GM19099 (cell line): ENCODE results near the gene DISC1.

Source experiments
- POLR2A ChIP-seq: IDR thresholded peaks from 3 replicates; pipeline ENCODE4 v1.6.1; 2011; ENCODE audit warnings: low read depth; ENCODE audit not compliant: insufficient read length; ENCODE audit errors: extremely low read depth

The DISC1 gene

DNA sequence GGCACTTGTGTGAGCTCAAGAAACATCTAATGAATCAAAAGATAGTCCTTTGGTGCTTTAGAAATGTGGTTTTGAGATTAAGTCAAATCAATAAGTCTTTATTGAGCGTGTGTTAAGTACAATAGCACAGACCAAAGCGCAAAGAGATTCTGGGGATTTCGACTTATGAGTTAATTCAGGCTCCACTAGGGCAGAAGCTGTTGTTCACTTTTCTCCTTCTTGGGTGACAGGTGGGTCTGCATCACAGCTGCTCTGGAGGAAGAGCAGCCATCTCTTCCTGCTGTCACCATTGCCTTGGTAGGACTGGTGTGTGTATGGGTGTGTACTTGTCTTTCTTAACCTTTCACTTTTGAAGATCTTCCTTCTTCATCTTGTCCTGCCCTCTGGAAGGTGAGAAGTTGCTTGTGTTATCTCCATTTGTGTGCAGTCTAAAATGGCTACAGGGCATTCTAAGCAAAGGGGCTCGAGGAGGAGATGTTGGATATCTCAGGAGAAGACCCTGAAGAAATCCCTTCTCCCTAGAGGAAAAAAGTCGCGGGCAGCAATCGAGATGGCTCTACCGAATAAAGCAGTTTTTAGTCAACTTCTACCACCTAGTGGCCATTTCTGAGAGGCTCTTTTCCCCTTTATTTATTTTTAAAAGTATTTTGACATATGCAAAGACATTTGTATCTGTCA, 22.9 kb upstream of the DISC1 start:
- TF ChIP-seq POLR2A: no peak

DNA sequence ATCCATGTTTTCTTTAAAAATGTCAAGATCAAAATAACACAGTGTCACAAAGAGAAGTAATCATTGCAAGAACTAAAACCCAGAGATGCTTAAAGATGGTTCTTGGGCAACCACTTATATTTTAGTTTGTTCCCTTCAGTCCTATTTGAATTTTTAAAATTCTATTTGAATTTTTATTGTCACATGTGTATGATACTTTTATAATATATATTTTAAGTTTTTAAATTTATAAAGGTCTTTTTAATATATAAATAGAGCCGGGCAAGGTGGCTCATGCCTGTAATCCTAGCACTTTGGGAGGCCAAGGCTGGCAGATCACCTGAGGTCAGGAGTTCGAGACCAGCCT, 22.3 kb upstream of the DISC1 start:
- TF ChIP-seq POLR2A: no peak

DNA sequence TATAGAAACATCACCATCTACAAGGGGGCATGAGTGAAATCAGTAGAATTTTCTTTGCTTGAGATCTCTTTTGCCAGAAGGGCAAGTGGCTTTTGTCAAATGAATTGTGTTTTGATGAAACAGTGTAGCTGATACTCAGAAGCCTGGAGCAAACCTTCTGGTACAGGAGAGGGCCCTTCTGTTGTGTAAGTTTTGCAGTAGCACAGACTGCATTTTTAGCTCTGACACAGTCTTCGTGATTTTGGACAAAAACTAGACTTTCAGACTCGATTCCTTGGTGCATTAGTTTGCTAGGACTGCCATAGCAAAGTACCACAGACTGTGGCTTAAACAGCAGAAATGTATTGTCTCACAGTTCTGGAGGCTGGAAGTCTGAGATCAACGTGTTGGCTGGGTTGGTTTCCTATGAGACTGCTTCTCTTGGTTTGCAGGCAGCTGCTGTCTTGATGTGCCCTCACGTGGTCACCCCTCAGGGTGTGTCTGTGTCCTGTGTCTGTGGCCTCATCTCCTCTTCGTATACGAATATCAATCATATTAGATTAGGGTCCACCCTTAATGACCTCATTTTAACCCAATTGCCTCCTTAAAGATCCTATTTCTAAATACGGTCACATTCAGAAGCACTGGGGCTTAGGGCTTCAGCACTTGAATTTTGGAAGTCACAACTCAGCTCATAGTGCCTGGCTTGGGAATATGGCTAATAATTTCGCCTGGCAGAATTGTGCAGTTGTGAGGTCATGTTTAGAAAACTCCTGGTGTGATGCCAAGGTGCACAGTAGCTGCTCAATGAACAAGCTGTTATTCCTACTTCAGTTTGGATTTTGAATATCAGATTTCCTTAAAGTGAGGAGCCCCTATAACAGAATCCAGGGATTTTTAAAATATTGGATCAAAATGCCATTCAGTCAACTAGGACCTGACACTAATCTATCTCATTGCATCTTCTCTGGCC, 21.2 kb upstream of the DISC1 start:
- TF ChIP-seq POLR2A: no peak

DNA sequence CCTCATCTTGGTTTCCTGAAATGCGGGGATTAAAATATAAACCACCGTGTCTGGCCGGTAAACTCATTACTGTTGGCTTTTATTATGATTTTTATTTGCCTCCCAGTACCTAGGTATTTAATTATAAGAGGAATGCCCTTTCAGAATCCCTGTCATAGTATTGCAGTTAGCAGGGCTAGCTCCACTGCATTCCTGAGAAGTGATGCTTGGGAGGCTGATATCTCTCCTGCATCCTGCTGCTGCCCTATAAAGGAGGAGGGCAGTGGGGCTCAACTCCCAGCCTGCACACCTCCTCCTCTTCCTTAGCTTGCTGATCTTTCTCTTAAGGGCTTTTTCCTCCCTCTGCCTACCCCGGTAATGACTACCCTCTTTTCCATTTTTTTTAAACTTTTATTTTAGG, 19.9 kb upstream of the DISC1 start:
- TF ChIP-seq POLR2A: no peak

DNA sequence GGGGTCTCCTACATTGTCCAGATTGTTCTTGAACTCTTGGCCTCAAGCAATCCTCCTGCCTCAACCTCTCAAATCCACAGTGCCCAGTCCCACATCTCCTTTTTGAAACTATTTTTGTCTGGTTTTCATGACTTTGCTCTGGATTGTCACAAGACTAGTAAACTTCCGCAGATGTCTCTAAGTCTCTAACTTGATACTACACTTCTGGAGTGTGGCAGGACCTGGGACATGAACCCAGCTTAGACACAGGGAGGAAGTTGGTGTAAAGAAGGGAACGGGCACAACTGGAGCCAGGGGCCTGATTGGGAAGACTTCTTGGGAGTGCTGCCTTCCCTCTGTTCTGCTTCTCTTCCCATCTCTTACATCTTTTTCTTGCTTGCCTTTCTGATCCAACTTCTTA, 16.2 kb upstream of the DISC1 start:
- no peak for TF ChIP-seq POLR2A

DNA sequence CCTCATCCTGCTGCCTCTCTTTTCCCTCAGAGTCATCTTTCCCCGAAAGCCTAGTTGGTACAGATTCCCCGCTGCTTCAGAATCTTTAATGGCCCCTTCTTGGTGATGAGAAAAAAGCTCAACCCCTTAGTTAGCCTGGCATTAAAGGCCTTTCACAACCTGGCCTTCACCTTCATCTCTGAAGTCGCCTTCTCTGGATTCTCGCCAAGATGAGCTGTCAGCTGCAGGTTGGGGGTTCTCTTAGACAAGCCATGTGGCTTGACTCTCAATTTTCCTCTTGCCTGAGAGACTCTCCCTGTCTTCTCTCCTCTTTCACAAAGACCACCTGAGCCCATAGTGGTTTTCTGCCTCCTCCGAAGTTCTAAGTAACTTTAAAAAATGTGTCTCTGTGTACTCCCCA, 15.5 kb upstream of the DISC1 start:
- TF ChIP-seq POLR2A: no peak

DNA sequence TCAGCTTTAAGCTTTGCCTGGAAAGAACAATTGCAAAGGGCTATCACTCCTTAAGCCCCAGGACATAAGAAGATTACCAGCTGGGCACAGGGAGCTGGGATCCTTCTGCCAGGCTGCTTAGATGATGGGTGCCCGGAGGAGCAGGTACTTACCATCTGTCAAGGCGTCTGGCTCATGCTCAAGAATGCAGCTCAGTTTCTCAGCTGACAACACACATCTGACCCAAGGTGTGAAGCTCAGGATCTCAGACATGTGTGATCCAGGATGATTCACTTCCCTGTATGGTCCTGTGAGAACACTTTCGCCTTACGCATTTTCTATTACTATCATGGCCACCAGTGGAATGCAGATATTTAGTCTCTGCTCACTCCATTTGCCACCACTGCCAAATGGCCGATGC, 14.7 kb upstream of the DISC1 start:
- TF ChIP-seq POLR2A: no peak

DNA sequence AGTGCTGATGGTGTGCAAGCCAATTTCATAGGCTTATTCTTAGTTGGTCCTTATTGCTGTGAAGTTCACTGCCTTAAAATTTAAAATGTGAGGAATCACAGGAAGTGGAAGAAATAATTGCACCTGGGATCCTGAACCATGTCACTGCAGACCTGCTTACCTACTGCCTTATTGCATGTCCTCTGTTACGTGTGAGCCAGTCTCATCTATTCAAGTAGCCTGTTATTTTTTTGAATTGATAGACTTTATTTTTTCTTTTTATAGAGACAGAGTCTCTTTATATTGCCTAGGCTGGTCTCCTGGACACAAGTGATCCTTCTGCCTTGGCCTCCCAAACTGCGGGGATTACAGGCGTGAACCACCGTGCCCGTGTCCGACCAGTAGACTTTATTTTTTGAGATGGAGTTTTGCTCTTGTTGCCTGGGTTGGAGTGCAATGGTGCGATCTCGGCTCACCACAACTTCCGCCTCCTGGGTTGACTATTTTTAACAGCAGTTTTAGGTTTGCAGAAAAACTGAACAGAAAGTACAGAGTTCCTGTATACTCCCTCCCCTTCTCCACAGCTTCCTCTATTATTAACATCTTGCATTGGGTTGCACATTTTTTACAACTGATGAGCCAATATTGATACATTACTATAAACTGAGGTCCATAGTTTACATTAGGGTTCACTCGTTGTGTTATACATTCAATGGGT, 14.0 kb upstream of the DISC1 start:
- no peak for TF ChIP-seq POLR2A

DNA sequence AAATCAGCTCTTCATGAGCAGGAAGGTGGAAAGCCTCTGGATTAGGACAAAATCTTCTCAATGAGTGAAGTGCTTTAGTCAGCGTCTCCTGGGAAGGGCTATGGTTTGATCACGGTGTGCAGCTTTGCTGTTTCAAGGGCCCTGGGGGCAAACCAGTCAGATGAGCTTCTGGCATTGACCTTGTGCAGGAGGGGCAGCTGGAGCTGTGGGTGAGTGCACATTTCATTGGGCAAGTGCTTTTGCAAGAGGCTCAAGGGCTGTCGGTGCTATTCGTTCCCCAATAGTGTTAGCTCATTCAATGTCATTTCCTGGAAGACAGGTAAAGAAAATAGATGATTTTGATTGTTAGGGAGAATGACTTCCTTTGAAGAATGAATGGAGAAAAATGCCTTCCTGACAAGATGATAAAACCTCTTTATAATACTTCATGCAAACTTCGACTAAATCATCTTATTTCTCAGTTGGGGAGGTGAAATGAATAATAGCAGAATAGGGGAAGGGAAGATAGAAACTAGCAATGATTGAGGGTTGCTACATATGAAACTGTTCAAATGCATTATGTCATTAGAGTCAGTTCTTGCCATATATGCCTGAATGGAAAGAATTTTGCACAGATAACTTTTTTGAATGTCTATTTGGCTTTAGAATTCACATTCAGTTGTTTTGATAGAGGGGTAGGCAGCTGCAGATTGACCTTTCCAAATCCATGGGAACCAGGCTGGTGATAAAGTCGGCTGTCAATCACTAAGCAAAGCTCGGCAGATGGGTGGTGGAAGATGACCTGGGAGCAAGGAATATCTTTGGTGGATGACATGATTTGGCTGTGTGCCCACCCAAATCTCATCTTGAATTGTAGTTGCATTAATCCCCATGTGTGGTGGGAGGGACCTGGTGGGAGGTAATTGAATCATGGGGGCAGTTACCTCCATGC, 12.9 kb upstream of the DISC1 start:
- no peak for TF ChIP-seq POLR2A

DNA sequence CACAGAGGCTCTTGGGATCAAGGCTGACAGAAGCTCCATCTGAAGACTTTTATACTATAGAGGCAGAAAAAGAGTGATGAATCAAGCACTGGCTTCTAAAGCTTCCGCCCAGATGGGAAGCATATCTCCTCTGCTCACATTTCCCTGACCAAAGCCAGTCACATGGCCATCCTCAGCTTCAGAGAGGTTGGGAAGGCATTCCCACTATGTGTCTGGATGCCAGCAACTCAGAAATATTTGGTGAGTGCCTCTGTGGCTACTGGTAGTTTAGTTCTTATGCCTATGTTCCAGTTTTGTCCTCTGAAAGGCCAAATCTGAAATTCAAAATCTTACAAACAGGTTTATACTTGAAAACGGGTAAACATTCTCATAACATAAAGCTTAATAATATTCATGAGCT, 9.9 kb upstream of the DISC1 start:
- no peak for TF ChIP-seq POLR2A

DNA sequence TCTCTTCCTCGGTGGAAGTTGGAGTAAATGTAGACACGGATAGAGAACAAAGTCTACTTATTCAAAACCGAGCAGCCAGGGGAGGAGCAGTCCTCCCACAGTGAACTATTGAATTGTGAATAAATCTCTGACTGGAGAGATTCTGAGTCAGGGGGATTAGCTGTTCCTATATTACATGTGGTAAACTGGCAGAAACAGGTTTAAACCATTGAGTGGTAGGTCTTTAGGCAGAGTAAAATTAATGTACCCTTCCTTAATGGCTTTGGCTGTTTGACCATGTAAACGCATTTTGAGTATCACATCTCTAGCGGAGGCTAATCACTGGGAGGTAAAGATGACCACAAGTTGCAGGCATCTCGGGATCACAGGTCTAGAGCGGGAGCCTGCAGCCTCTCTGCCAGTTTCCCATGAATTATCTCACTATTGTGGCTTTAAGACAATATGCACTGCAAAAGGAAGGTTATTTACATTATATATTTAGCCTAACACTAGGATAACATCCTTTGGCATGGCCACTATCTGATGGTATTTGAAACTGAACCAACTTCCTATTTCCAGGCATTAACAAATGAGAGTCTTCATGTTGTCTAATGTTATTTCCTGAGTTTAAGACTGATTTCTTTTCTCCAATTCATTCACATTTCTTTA, 7.9 kb upstream of the DISC1 start:
- no peak for TF ChIP-seq POLR2A

DNA sequence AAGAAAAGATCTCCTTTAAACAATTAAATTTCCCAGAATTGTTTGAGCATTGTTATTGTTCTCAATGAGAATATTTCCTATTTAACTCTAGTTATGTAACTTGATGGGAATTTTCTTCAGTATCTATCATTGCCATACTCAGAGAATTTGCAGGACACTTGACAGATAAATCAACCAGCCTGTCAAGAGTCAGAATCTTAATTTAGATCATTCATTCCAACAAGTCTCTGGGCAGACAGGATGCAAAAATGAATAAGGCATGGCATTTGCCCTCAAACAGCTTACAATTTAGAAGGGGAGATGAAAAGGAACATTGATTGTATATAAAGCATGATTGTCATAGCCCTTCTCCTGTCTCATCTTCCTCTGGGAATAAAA, 7.3 kb upstream of the DISC1 start:
- TF ChIP-seq POLR2A: no peak

DNA sequence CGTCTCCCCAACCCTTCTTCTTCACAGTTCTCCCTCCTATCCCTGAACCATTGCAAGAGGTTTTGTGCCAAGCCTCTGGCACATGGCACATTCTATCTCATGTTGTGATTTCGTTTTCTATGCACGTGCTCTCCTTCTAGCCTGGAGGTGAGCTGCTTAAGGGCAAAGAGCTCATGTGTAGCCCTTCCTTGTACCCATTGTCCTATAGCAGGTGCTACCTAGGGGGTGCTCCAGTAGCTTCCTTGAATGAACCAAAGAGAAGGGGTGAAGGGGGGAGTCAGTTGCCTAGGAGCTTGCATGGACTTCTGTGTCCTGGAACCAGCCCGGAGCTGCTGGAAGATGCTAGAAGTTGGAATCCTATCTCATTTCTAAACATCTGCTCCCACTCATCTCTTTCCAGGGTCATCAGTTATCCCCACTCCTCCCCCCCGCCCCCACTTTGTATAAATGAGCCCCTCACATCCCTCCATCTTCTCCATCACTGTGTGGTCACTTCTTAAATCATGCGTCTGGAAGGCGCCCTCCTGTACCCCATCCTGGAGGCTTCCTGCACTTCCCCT, 535 bp upstream of the DISC1 start:
- TF ChIP-seq POLR2A: no peak
